Colonic mucosa (tissue), 4 donors: Measurements from ENCODE around the gene NUDT19. TPM values are rescaled to one million over a fixed set of nuclear protein-coding genes. Genes with fewer than 3 reads are reported as not detected.

Source experiments
- DNase-seq: peaks from one replicate; pipeline ENCODE4 v3.0.0-alpha.2; 2020
- H3K27ac ChIP-seq: fragments of 200-600 bp; one replicate; pipeline ENCODE4 v1.8.0; 2021
- H3K27me3 ChIP-seq: fragments of 200-600 bp; one replicate; pipeline ENCODE4 v1.8.0; 2021
- H3K36me3 ChIP-seq: fragments of 200-600 bp; one replicate; pipeline ENCODE4 v1.8.0; 2021
- H3K4me1 ChIP-seq: fragments of 200-600 bp; one replicate; pipeline ENCODE4 v1.8.0; 2021; ENCODE audit warnings: mild to moderate bottlenecking
- H3K4me3 ChIP-seq: fragments of 200-600 bp; one replicate; pipeline ENCODE4 v1.8.0; 2021
- H3K9ac ChIP-seq, 2 donors: one replicate each; pipeline ENCODE4 v1.7.0; 2013; ENCODE audit warnings: control low read depth in 2 of 2, low read depth in 2 of 2, low read length in 2 of 2
- H3K9me3 ChIP-seq: fragments of 200-600 bp; one replicate; pipeline ENCODE4 v1.8.0; 2021
- CTCF ChIP-seq: fragments of 200-600 bp; IDR thresholded peaks from one replicate; pipeline ENCODE4 v1.8.0; 2022; ENCODE audit warnings: antibody characterized with exemption, mild to moderate bottlenecking
- intact Hi-C: fragments of 100-400 bp; cut with DNase I; formaldehyde crosslinking; loops from one replicate; pipeline ENCODE4 v1.14.1; 2022
- total RNA-seq, 2 donors: library from RNA; stranded (reverse); fragmentation: NEBNext Ultra II Directional in 1 of 2; extraction: Animal tissue kit (Norgen Biotek cat#: 25700) in 1 of 2; gene quantifications; one replicate each; pipeline ENCODE4 v1.2.1, GENCODE V29; 2021
- donor health status: healthy.
- donor health status: DM: no; HTN: no; CAD: no.
- donor health status: DM: no; HTN: no; CAD: no.

The NUDT19 gene
- total RNA-seq, 2 donors from 2014 or later: 19.3 to 25.1 TPM

- no peak overlapping the region for H3K27ac ChIP-seq
- no peak overlapping the region for H3K4me3 ChIP-seq
- DNase-seq: no peak
- H3K36me3 ChIP-seq: no peaks in the 10 kb centered on the region
- no peaks in the 10 kb centered on the region for H3K9me3 ChIP-seq
- no peaks in the 10 kb centered on the region for H3K27me3 ChIP-seq
- peaks cover 7% of the 10 kb centered on the region for H3K4me1 ChIP-seq
- no peak overlapping the region for H3K9ac ChIP-seq
- intact Hi-C loops: no loop called here
- TF ChIP-seq CTCF: no peak
These were observed 33.5 kb upstream of the NUDT19 start for GRCh38 chr19:32658075-32658474.

GRCh38 chr19:32658527-32658926 lies 33.1 kb upstream of the NUDT19 start:
- H3K27me3 ChIP-seq: no peaks in the 10 kb centered on the region
- H3K36me3 ChIP-seq: no peaks in the 10 kb centered on the region
- no peak overlapping the region for H3K27ac ChIP-seq
- H3K9me3 ChIP-seq: no peaks in the 10 kb centered on the region
- TF ChIP-seq CTCF: no peak
- intact Hi-C loops: no loop called here
- H3K4me1 ChIP-seq: peaks cover 5% of the 10 kb centered on the region
- H3K9ac ChIP-seq: no peak overlapping the region
- no peak for DNase-seq
- H3K4me3 ChIP-seq: no peak overlapping the region

DNA sequence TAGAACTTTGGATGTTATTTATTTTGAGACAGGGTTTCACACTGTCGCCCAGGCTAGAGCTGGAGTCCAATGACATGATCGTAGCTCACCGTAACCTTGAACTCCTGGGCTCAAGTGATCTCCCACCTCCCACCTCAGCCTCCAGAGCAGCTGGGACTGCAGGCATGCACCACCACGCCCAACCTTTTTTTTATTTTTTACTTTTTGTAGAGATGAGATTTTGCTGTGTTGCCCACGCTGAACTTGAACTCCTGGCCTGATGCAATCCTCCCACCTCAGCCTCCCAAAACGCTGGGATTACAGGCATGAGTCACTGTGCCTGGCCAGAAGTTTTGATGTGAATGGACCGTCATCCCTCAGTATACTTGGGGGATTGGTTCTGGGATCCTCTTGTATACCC lies 30.3 kb upstream of the NUDT19 start:
- no peak for TF ChIP-seq CTCF
- intact Hi-C loops: no loop called here
- H3K9ac ChIP-seq: no peak overlapping the region
- H3K4me1 ChIP-seq: no peaks in the 10 kb centered on the region
- H3K36me3 ChIP-seq: no peaks in the 10 kb centered on the region
- no peaks in the 10 kb centered on the region for H3K9me3 ChIP-seq
- H3K27me3 ChIP-seq: no peaks in the 10 kb centered on the region
- no peak overlapping the region for H3K27ac ChIP-seq
- DNase-seq: no peak
- H3K4me3 ChIP-seq: no peak overlapping the region

DNA sequence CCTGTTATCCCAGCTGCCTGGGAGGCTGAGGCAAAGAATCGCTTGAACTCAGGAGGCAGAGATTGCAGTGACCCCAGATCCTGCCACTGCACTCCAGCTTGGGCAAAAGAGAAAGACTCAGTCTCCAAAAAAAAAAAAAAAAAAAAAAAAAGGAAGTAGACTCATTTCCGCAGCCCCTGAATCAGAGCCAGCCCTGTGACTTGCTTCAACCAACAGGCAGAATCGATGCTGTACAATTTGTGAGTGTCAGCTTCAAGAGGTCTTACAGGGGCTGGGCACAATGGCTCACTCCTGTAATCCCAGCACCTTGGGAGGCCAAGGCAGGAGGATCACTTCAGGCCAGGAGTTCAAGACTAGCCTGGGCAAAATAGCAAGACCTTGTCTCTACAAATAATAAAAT lies 29.4 kb upstream of the NUDT19 start:
- Histone ChIP-seq H3K36me3 (no peaks in the 10 kb centered on the region), H3K9me3 (no peaks in the 10 kb centered on the region), H3K4me1 (no peaks in the 10 kb centered on the region), H3K4me3 (no peak overlapping the region), H3K27me3 (no peaks in the 10 kb centered on the region), H3K27ac (no peak overlapping the region), H3K9ac (no peak overlapping the region)
- no peak for DNase-seq
- no peak for TF ChIP-seq CTCF
- intact Hi-C loops: no loop called here

- no peak for TF ChIP-seq CTCF
- H3K27ac ChIP-seq: no peak overlapping the region
- H3K4me3 ChIP-seq: no peak overlapping the region
- no peak for DNase-seq
- H3K27me3 ChIP-seq: no peaks in the 10 kb centered on the region
- intact Hi-C loops: no loop called here
- H3K9ac ChIP-seq: no peak overlapping the region
- no peaks in the 10 kb centered on the region for H3K9me3 ChIP-seq
- H3K36me3 ChIP-seq: no peaks in the 10 kb centered on the region
- peaks cover 10% of the 10 kb centered on the region for H3K4me1 ChIP-seq
These were observed 25.5 kb upstream of the NUDT19 start for GRCh38 chr19:32666084-32666483.

DNA sequence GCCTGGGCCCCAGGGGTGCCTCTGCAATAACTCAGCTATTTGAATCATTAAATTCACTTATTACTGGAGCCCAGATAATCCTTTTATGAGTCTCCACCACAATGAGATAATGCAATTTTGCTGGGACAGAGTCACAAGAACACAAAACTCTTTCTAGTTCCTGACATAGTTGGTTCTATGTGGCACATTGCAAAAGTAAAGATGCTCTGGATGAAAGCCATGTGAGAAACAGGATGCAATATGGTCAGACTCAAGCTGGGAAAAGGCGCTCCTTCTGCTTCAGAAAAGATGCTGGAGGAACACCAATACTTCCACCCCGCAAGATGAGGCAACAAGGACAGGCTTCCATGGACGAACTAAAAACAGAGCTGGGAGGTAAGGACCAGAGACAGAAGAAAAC lies 22.3 kb upstream of the NUDT19 start:
- Histone ChIP-seq H3K27me3 (no peaks in the 10 kb centered on the region), H3K9me3 (no peaks in the 10 kb centered on the region), H3K4me1 (peaks cover 15% of the 10 kb centered on the region), H3K27ac (no peak overlapping the region), H3K4me3 (no peak overlapping the region), H3K36me3 (no peaks in the 10 kb centered on the region), H3K9ac (no peak overlapping the region)
- TF ChIP-seq CTCF: no peak
- intact Hi-C loops: no loop called here
- no peak for DNase-seq
